GM15510 (cell line): ENCODE data around the gene POLR2L.

Experiments
- POLR2A ChIP-seq: IDR thresholded peaks from 3 replicates; pipeline ENCODE4 v1.6.1; 2011; ENCODE audit warnings: borderline replicate concordance; ENCODE audit not compliant: insufficient read length; ENCODE audit errors: extremely low read depth

The POLR2L gene

GRCh38 chr11:843086-843734, 881 bp upstream of the POLR2L start:
- no peak for TF ChIP-seq POLR2A

GRCh38 chr11:841981-842369, 354 bp downstream of the POLR2L start:
- TF ChIP-seq POLR2A = no peak

GRCh38 chr11:839875-840617, 2.3 kb downstream of the POLR2L start:
- TF ChIP-seq POLR2A = no peak

- peak; percentile 17 for TF ChIP-seq POLR2A
Measured at GRCh38 chr11:839280-839623, 3.1 kb downstream of the POLR2L start.

- no peak for TF ChIP-seq POLR2A
Measured at GRCh38 chr11:838441-839279, 3.7 kb downstream of the POLR2L start.

- no peak for TF ChIP-seq POLR2A
Measured at GRCh38 chr11:837990-838307, 4.4 kb downstream of the POLR2L start.

- no peak for TF ChIP-seq POLR2A
Measured at GRCh38 chr11:837189-837989, 4.9 kb downstream of the POLR2L start.

GRCh38 chr11:836700-837099, 5.6 kb downstream of the POLR2L start:
- no peak for TF ChIP-seq POLR2A

GRCh38 chr11:836274-836673, 6.1 kb downstream of the POLR2L start:
- no peak for TF ChIP-seq POLR2A

- TF ChIP-seq POLR2A = no peak
Measured at GRCh38 chr11:834371-835316, 7.7 kb downstream of the POLR2L start.

- no peak for TF ChIP-seq POLR2A
Measured at GRCh38 chr11:833849-834311, 8.4 kb downstream of the POLR2L start.

GRCh38 chr11:833114-833791, 9.1 kb downstream of the POLR2L start:
- no peak for TF ChIP-seq POLR2A

GRCh38 chr11:832529-833113, 9.7 kb downstream of the POLR2L start, which contains the start of gene CD151:
TSS of gene CD151 (plus strand) at chr11:832952. CDS start at chr11:836070, 3,118 bp downstream.
- peak; percentile 52 for TF ChIP-seq POLR2A
